GM18951 (cell line): ENCODE measurements around the gene AMIGO1.
A peak's percentile ranks its signal among the peaks of the same experiment; 100 is the strongest.

Source experiments
- POLR2A ChIP-seq: IDR thresholded peaks from 4 replicates; pipeline ENCODE4 v1.6.1; 2011; ENCODE audit warnings: mild to moderate bottlenecking; ENCODE audit not compliant: insufficient read length, insufficient read depth; ENCODE audit errors: extremely low read depth
- in situ Hi-C: fragments of 300-500 bp; cut with MboI; formaldehyde crosslinking; loops from one replicate; pipeline ENCODE4 v1.12.0; 2022; ENCODE audit warnings: low sequenced_read_pairs, mixed read lengths, inconsistent platforms; ENCODE audit not compliant: unreplicated experiment

Gene AMIGO1, protein sequence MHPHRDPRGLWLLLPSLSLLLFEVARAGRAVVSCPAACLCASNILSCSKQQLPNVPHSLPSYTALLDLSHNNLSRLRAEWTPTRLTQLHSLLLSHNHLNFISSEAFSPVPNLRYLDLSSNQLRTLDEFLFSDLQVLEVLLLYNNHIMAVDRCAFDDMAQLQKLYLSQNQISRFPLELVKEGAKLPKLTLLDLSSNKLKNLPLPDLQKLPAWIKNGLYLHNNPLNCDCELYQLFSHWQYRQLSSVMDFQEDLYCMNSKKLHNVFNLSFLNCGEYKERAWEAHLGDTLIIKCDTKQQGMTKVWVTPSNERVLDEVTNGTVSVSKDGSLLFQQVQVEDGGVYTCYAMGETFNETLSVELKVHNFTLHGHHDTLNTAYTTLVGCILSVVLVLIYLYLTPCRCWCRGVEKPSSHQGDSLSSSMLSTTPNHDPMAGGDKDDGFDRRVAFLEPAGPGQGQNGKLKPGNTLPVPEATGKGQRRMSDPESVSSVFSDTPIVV

GRCh38 chr1:109509176-109510134 is at the start of gene AMIGO1:
AMIGO1 (minus strand) TSS chr1:109509727; CDS start chr1:109508912, 815 bp downstream.
- in situ Hi-C loops, result no loop called here
- TF ChIP-seq POLR2A, result no peak

GRCh38 chr1:109557520-109557919 is 48.0 kb upstream of the AMIGO1 start:
- in situ Hi-C loops, result no loop called here
- TF ChIP-seq POLR2A, result no peak

DNA sequence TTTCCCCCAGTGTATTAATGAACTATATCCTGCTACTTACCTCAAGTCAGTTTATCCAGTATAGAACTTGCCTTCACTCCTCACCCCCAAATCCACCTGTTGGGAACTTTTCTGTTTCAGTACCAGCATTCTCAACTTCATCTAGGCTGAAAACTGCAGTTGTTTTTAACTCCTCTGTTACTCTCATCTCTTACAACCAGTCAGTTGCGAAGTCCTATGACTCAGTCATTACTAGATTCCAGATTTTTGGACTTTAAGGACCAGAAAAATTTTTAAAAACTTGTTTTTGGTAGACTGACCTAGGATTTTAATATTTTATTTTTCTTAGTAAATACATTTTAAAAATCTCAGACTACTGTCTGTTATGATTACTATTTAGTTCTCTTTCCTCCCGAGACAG is 47.0 kb upstream of the AMIGO1 start:
- TF ChIP-seq POLR2A, result no peak
- in situ Hi-C loops, result no loop called here

- peak; percentile 92 for TF ChIP-seq POLR2A
- in situ Hi-C loops, result loop anchor here (5.0 to 10.0 kb wide), 2 partner anchors 224 to 436 kb away; partner anchors contain the start of gene AHCYL1
Observed at GRCh38 chr1:109548321-109549267, 39.1 kb upstream of the AMIGO1 start, which contains the start of gene GNAI3. GNAI3 (plus strand) TSS chr1:109548615; CDS start chr1:109548721, 106 bp downstream.

DNA sequence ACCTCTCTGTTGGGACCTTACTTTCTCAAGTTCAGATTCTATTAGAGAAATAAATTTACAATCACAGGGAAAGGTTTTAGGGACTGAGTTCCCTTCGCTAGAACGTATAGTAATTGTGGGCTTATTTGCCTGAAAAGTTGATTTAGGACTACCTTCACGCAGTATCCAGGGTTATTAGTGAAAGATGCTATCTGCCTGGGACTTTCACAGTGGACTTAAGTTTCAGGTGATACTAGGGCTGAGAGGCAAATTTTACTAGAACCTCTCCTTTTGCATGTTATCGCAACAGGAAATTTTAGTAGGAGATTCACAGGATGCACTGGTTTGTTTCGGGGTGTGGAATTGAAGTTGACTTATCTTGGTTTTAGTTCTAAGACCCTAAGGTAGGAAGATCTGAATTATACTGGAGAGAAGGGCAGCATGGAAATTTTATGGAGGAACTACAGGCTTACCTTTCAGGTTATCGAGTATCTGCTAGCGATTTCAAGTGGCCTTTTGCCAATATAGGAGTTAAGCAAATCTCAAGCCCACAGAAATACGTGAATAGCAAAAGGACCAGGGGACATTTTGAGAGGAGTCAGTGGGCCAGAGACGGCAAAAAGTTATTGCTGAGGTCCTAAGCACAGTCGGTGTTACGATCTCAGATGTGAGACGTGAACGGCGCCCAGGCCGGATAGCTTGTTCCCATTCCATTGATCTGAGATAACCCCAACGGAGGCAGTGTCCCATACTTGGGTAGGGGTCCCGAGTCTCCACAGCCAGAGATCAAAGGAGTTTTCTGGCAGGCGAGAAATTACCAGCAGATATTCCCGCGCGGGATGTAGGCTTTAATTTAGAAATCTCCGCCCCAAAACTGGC is 38.2 kb upstream of the AMIGO1 start:
- no peak for TF ChIP-seq POLR2A
- in situ Hi-C loops, result loop anchor here (5.0 to 10.0 kb wide), 2 partner anchors 225 to 437 kb away; partner anchors contain the start of gene AHCYL1

DNA sequence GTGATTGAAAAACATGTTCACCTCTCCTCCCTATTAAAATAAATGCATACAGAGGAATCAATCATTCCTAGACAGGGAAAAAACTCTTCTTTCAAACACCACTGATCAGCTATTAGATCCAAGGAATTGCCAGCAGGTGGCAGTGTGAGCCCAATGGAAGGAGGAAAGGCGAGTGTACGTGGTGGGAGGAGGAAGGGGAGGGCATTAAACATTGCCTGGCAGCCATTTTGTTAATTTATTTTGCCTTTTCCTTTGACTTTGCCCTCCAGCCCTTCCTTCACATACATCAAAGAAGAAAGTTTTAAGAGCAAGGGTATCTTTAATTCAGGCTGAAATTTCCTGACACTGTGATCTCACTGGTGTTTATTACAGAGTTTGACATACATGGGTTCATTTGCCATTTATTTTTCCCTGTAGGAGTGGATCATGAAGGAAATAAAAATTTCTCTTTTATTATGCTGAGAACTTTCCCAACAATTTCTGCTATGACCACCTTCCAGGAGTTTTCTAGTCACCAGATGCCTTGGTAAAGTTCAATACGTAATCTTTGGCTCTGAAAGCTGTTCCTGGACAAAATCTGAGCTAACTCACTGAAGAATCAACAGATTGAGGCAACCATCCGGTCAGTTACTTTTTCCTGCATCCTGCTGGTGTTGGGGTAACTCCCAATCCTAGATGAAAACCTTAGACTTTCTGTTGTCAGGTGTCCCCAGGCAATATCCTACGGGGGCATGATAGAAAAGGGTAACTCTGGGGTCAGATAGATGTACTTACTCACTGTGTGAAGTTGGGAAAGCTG is 37.0 kb upstream of the AMIGO1 start:
- peak; percentile 15 for TF ChIP-seq POLR2A
- in situ Hi-C loops, result loop anchor here (5.0 to 10.0 kb wide), 2 partner anchors 226 to 438 kb away; partner anchors contain the start of gene AHCYL1

DNA sequence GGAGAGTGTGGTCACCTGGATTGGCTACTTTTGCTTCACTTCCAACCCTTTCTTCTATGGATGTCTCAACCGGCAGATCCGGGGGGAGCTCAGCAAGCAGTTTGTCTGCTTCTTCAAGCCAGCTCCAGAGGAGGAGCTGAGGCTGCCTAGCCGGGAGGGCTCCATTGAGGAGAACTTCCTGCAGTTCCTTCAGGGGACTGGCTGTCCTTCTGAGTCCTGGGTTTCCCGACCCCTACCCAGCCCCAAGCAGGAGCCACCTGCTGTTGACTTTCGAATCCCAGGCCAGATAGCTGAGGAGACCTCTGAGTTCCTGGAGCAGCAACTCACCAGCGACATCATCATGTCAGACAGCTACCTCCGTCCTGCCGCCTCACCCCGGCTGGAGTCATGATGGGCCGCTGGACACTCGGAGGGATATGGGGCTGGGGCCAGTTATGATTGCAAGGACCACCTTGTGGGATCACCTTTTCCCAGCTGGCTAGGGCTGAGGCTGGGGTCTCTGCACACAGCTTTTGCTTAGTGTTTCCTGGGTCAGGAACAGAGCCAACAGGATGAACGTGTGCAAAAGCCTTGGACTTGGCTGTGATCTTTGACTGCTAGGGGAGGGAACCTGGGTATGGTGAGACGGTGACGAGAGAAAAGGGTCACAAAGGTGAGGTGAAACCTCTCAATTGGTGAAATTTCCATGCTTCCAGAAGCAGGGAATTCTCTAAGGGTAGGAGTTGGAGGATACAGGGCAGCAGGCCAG is 34.6 kb upstream of the AMIGO1 start:
- in situ Hi-C loops, result loop anchor here (5.0 to 10.0 kb wide), 2 partner anchors 98 to 441 kb away; partner anchors contain the start of gene AHCYL1

DNA sequence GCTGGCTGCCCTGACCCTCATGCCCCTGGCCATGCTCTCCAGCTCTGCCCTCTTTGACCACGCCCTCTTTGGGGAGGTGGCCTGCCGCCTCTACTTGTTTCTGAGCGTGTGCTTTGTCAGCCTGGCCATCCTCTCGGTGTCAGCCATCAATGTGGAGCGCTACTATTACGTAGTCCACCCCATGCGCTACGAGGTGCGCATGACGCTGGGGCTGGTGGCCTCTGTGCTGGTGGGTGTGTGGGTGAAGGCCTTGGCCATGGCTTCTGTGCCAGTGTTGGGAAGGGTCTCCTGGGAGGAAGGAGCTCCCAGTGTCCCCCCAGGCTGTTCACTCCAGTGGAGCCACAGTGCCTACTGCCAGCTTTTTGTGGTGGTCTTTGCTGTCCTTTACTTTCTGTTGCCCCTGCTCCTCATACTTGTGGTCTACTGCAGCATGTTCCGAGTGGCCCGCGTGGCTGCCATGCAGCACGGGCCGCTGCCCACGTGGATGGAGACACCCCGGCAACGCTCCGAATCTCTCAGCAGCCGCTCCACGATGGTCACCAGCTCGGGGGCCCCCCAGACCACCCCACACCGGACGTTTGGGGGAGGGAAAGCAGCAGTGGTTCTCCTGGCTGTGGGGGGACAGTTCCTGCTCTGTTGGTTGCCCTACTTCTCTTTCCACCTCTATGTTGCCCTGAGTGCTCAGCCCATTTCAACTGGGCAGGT is 33.9 kb upstream of the AMIGO1 start:
- in situ Hi-C loops, result loop anchor here (5.0 to 10.0 kb wide), 2 partner anchors 99 to 441 kb away; partner anchors contain the start of gene AHCYL1
- no peak for TF ChIP-seq POLR2A

More for the DNA sequence above, 34.6 kb upstream of the AMIGO1 start:
- no peak for TF ChIP-seq POLR2A

- TF ChIP-seq POLR2A, result no peak
- in situ Hi-C loops, result loop anchor here (5.0 to 10.0 kb wide), 2 partner anchors 100 to 442 kb away; partner anchors contain the start of gene AHCYL1
Observed at GRCh38 chr1:109542657-109543056, 33.1 kb upstream of the AMIGO1 start.
